GM12878 (cell line): Measurements from ENCODE around the gene LINGO1. TPM values are rescaled to one million over a fixed set of nuclear protein-coding genes. Genes with fewer than 3 reads are reported as not detected.

Experiments used
- ATAC-seq: fragments of 200-7000 bp; cut with Tn5 transposase; 3 replicates; pipeline ENCODE4 v1.9.1; 2020; ENCODE audit warnings: mild to moderate bottlenecking, moderate library complexity
- BruUV-seq: library from RNA; stranded (reverse); fragments of 400-500 nt; replicated peaks from 2 replicates; lab custom pipeline; 2021; lab: Mats Ljungman, UMichigan
- CTCF ChIA-PET: fragments of 300-600 bp; sonication (Branson Sonifier 250); formaldehyde crosslinking; extraction: SDS; loops from one replicate; lab custom pipeline; 2021; ENCODE audit warnings: inconsistent platforms; lab: Yijun Ruan, JAX
- POLR2A ChIA-PET: fragments of 350-600 bp; formaldehyde crosslinking; extraction: SDS; loops from one replicate; lab custom pipeline; 2021; ENCODE audit warnings: inconsistent platforms; lab: Charles Lee
- RAD21 ChIA-PET: fragments of 300-600 bp; sonication (Branson Sonifier 250); formaldehyde crosslinking; loops from one replicate; lab custom pipeline; 2023; ENCODE audit warnings: antibody characterized with exemption; ENCODE audit not compliant: unreplicated experiment; lab: Charles Lee
- SMC1A ChIA-PET: fragments of 300-600 bp; sonication (Branson Sonifier 250); formaldehyde crosslinking; loops from one replicate; lab custom pipeline; 2023; ENCODE audit not compliant: unreplicated experiment, uncharacterized antibody; lab: Charles Lee
- DNase-seq: peaks from one replicate; pipeline ENCODE4 v3.0.0-alpha.2; 2011; ENCODE audit warnings: low read depth, low spot score
- FAIRE-seq: peaks from 3 replicates; lab custom pipeline; 2011; peaks lifted over from hg19 to GRCh38; lab: Jason Lieb, UNC
- H2AFZ ChIP-seq: 2 replicates; pipeline ENCODE4 v1.6.0; 2011; ENCODE audit warnings: low read depth, low read length, control low read depth; ENCODE audit not compliant: control insufficient read depth
- H3K27ac ChIP-seq: 2 replicates; pipeline ENCODE4 v1.5.1; 2011; ENCODE audit warnings: control low read depth; ENCODE audit not compliant: control insufficient read depth, insufficient read depth
- H3K27me3 ChIP-seq, 2 experiments: replicated peaks in 1 of 2; 2 replicates each; pipeline versions ENCODE4 v1.6.0 to v1.6.1; 2011; ENCODE audit warnings: low read length in 1 of 2; ENCODE audit not compliant: control insufficient read depth in 2 of 2, insufficient read depth in 2 of 2
- H3K36me3 ChIP-seq, 2 experiments: 2 replicates each; pipeline ENCODE4 v1.5.1; 2011; ENCODE audit warnings: low read length in 1 of 2; ENCODE audit not compliant: control insufficient read depth in 2 of 2, insufficient read depth in 2 of 2
- H3K4me1 ChIP-seq: 2 replicates; pipeline ENCODE4 v1.6.1; 2011; ENCODE audit warnings: mild to moderate bottlenecking, low read length, moderate library complexity, mixed read lengths; ENCODE audit not compliant: control insufficient read depth, insufficient read depth
- H3K4me2 ChIP-seq: 2 replicates; pipeline ENCODE4 v1.6.0; 2011; ENCODE audit warnings: control low read depth; ENCODE audit not compliant: control insufficient read depth, insufficient read depth
- H3K4me3 ChIP-seq: fragments of 200-600 bp; sonication (generic); 2 replicates; pipeline ENCODE4 v1.5.1; 2016
- H3K79me2 ChIP-seq: 2 replicates; pipeline ENCODE4 v1.6.0; 2011; ENCODE audit warnings: low read length; ENCODE audit not compliant: control insufficient read depth, insufficient read depth
- H3K9ac ChIP-seq: 2 replicates; pipeline ENCODE4 v1.8.0; 2011; ENCODE audit warnings: low read length, control low read depth, mixed read lengths; ENCODE audit not compliant: control insufficient read depth, insufficient read depth
- H3K9me3 ChIP-seq: replicated peaks from 3 replicates; pipeline ENCODE4 v1.5.1; 2011; ENCODE audit warnings: mild to moderate bottlenecking, low read length; ENCODE audit not compliant: control insufficient read depth, insufficient read depth
- H4K20me1 ChIP-seq: 2 replicates; pipeline ENCODE4 v1.6.0; 2011; ENCODE audit not compliant: control insufficient read depth, insufficient read depth
- ATF3 ChIP-seq: IDR thresholded peaks from 2 replicates; pipeline ENCODE4 v1.6.1; 2011; ENCODE audit warnings: low read depth, mild to moderate bottlenecking, low read length, moderate library complexity, borderline replicate concordance; ENCODE audit errors: extremely low read depth
- CUX1 ChIP-seq: IDR thresholded peaks from 2 replicates; pipeline ENCODE4 v1.6.1; 2012; ENCODE audit warnings: improper control_type of control experiment, low read depth, low read length; ENCODE audit not compliant: insufficient replicate concordance
- DPF2 ChIP-seq: fragments of 450-650 bp; IDR thresholded peaks from 2 replicates; pipeline ENCODE4 v1.6.1; 2017; ENCODE audit warnings: mild to moderate bottlenecking
- E2F4 ChIP-seq: IDR thresholded peaks from 2 replicates; pipeline ENCODE4 v1.6.1; 2012; ENCODE audit warnings: low read depth, low read length, improper control_type of control experiment
- E2F8 ChIP-seq: fragments of 450-650 bp; IDR thresholded peaks from 2 replicates; pipeline ENCODE4 v1.6.1; 2018; ENCODE audit warnings: mild to moderate bottlenecking, low read depth, moderate library complexity; ENCODE audit not compliant: partially characterized antibody
- FOS ChIP-seq: IDR thresholded peaks from 3 replicates; pipeline ENCODE4 v1.6.1; 2011; ENCODE audit warnings: borderline replicate concordance; ENCODE audit not compliant: insufficient read length; ENCODE audit errors: extremely low read depth
- FOXK2 ChIP-seq: fragments of 450-650 bp; IDR thresholded peaks from 2 replicates; pipeline ENCODE4 v1.6.1; 2017; ENCODE audit warnings: mild to moderate bottlenecking, moderate library complexity
- GABPA ChIP-seq: IDR thresholded peaks from 2 replicates; pipeline ENCODE4 v1.6.1; 2014; ENCODE audit warnings: antibody characterized with exemption, low read depth, mild to moderate bottlenecking, inconsistent platforms
- IKZF1 ChIP-seq: fragments of 450-650 bp; conservative IDR thresholded peaks from 2 replicates; pipeline ENCODE4 v1.6.1; 2017; ENCODE audit warnings: antibody characterized with exemption, mild to moderate bottlenecking
- IKZF2 ChIP-seq, 2 experiments: fragments of 450-650 bp; IDR thresholded peaks; 2 replicates each; pipeline ENCODE4 v1.6.1; 2017; ENCODE audit warnings: mild to moderate bottlenecking in 2 of 2, moderate library complexity in 2 of 2
- PAX8 ChIP-seq: fragments of 450-650 bp; IDR thresholded peaks from 2 replicates; pipeline ENCODE4 v1.6.1; 2017; ENCODE audit warnings: mild to moderate bottlenecking, moderate library complexity
- POLR2A ChIP-seq: IDR thresholded peaks from 2 replicates; pipeline ENCODE4 v1.6.1; 2011; ENCODE audit warnings: low read depth, mild to moderate bottlenecking, low read length
- POU2F2 ChIP-seq: IDR thresholded peaks from 3 replicates; pipeline ENCODE4 v1.6.1; 2011; ENCODE audit warnings: low read depth, mild to moderate bottlenecking, low read length, borderline replicate concordance
- RFX5 ChIP-seq: IDR thresholded peaks from 2 replicates; pipeline ENCODE4 v1.6.1; 2011; ENCODE audit warnings: low read depth, low read length, improper control_type of control experiment
- SREBF2 ChIP-seq: IDR thresholded peaks from 2 replicates; pipeline ENCODE4 v1.6.1; 2012; ENCODE audit warnings: mild to moderate bottlenecking, low read length
- ZBED1 ChIP-seq: IDR thresholded peaks from 2 replicates; pipeline ENCODE4 v1.6.1; 2016; ENCODE audit warnings: borderline replicate concordance
- WGBS: methylation state at CpG from one replicate; pipeline ENCODE4 v1.1.6; 2016; ENCODE audit warnings: low lambda C conversion rate; ENCODE audit not compliant: insufficient replicate concordance, insufficient coverage; ENCODE audit errors: missing lambda C conversion rate; 5-methylcytosine and 5-hydroxymethylcytosine counted together
- in situ Hi-C: fragments of 300-500 bp; cut with MboI; formaldehyde crosslinking; loops from 9 replicates; pipeline ENCODE4 v1.14.3; 2018; ENCODE audit warnings: mixed read lengths
- intact Hi-C: fragments of 100-400 bp; cut with micrococcal nuclease; formaldehyde crosslinking; loops from one replicate; pipeline ENCODE4 v1.14.2; 2022; ENCODE audit not compliant: unreplicated experiment
- polyA plus RNA-seq, 11 experiments: library from polyadenylated mRNA; depleted of rRNA in 4 of 11; unstranded in 6 of 11; stranded (reverse) in 5 of 11; fragments of >200 nt; fragmentation: Nextera tagmentation in 4 of 11; fragmentation: Illumina TruSeq in 1 of 11; extraction: Ambion mirVana in 4 of 11; extraction: Trizol in 1 of 11; gene quantifications; 1 replicate in 1 of 11; 2 replicates in 10 of 11; pipeline versions ENCODE4 v1.2.1 to v1.2.3, GENCODE V29; 2011 to 2016; ENCODE audit warnings: inconsistent platforms in 2 of 11, missing spikeins in 2 of 11, low read depth in 1 of 11
- total RNA-seq, 4 experiments: library from RNA; depleted of rRNA in 3 of 4; stranded (reverse); fragments of >200 nt in 3 of 4; fragmentation: Illumina TruSeq in 1 of 4; extraction: Trizol in 1 of 4; gene quantifications; 2 replicates each; pipeline versions ENCODE4 v1.2.1 to v1.2.3, GENCODE V29; 2013 to 2021

The LINGO1 gene
- total and polyA plus RNA-seq, 10 of the 15 experiments (the other 5 are each of a cell fraction or from before 2014, with no cell fraction given): 0.04 to 3.9 (median 0.17) TPM; not detected in 6

GRCh38 chr15:77612958-77613601 lies 19.6 kb downstream of the LINGO1 start:
- Histone ChIP-seq H3K4me1 (0 out of 2 replicates have a peak, but pooled peaks cover 3% of the 10 kb centered on the region), H3K9me3 (no peaks in the 10 kb centered on the region), H2AFZ (no peak overlapping the region), H4K20me1 (no peaks in the 10 kb centered on the region), H3K27ac (no peak overlapping the region), H3K27me3 (no peaks in the 10 kb centered on the region), H3K36me3 (no peaks in the 10 kb centered on the region), H3K4me2 (no peak overlapping the region), H3K79me2 (no peaks in the 10 kb centered on the region), H3K9ac (no peak overlapping the region), H3K4me3 (no peak overlapping the region)
- in situ Hi-C loops (no loop called here), intact Hi-C loops (no loop called here)
- POLR2A ChIA-PET: no interaction called here
- BruUV-seq: no TSS peak
- 47% methylated on average over 7 of the region's 8 CpGs for whole genome bisulfite sequencing
- RAD21 ChIA-PET: no interaction called here
- CTCF ChIA-PET: interaction anchor here (0.9 kb wide), 1 partner anchor 21 kb away, joined by 3 read pairs; no protein-coding TSS in a partner anchor
- SMC1A ChIA-PET: no interaction called here
- ATAC-seq: no peak
- FAIRE-seq: no peak
- DNase-seq: no peak
- TF ChIP-seq DPF2 (no peak), PAX8 (no peak), POLR2A (no peak), ZBED1 (no peak), E2F4 (no peak), IKZF1 (no peak), FOS (no peak), SREBF2 (no peak), POU2F2 (no peak), ATF3 (no peak), CUX1 (no peak), FOXK2 (no peak), GABPA (no peak), RFX5 (no peak), E2F8 (no peak), IKZF2 (IDR thresholded peaks at IDR 0.05) (no peak)
